Ovary (tissue), 3 donors: ENCODE results near the gene SPINK14.

Experiments used
- CTCF ChIP-seq, 3 donors: fragments of 450-650 bp in 2 of 3; fragments of 200-600 bp in 1 of 3; IDR thresholded peaks; one replicate each; pipeline versions ENCODE4 v1.5.1 to v1.8.0; 2016 to 2022; ENCODE audit warnings: antibody characterized with exemption in 3 of 3, mild to moderate bottlenecking in 1 of 3
- EP300 ChIP-seq: sonication (generic); formaldehyde crosslinking; IDR thresholded peaks from one replicate; pipeline ENCODE4 v1.6.1; 2017; ENCODE audit warnings: antibody characterized with exemption
- POLR2A ChIP-seq: fragments of 450-650 bp; IDR thresholded peaks from one replicate; pipeline ENCODE4 v1.6.1; 2017; ENCODE audit warnings: antibody characterized with exemption, mild to moderate bottlenecking, moderate library complexity
- donor health status: DM: no; HTN: no; CAD: no.

DNA sequence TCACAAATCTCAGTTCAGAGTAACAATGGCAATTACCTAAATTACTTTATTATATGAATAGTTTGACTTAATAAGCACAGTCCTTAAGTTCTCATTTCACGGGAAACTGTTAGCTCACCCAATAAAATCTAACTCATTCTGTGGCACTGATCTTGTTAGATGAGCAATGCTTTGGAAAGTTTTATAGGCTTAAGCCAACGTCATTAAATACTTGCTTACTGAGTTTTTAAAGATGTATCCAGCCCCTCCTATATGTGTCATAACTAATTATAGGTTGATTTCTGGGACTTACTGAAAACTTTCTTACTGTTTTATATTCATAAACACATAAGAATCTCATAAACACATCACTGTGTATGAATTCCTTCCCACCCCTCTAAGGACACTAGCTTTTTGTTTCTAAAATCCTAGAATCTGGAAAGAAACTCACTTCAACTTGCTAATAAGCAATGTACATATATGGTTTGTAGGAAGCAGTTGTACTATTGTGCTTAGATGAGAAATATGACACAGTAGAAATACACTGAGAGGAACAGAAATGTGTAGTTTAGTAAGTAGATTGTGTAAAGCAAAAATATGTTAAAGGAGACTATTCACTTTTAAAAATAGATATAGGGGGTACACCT lies 55.9 kb downstream of the SPINK14 start:
- TF ChIP-seq CTCF (IDR thresholded peaks at IDR 0.05) (no peak), POLR2A (no peak), EP300 (no peak)
